Measurements from ENCODE around the gene RXRA.

RXRA gene

DNA sequence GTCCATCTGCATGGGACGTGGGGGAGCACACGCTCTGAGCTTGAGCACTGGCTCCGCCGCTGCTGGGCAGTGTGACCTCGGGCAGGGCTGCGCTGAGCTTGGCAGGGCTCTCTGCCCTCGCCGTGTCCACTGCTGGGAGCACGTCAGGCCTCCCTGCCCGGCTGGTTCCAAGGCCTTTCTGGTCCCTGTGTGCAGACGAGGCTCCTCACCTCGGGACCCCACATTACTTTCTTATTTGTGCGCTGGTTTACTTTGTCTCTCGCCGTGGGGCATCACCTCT is 43.9 kb downstream of the RXRA start:
- no peak for ATAC-seq (replicated peaks; ENCODE audit: extremely low read depth, poor library complexity, severe bottlenecking)
- H3K4me1 Mint-ChIP-seq, result peaks cover 18% of the 10 kb centered on the region
- no peaks in the 10 kb centered on the region for H3K27me3 Mint-ChIP-seq
- no peaks in the 10 kb centered on the region for H3K36me3 Mint-ChIP-seq (ENCODE audit: insufficient read depth)
- no peak overlapping the region for H3K4me3 Mint-ChIP-seq
- no peak for DNase-seq (ENCODE audit: low spot score in 2 of 2)
- no peaks in the 10 kb centered on the region for H3K9me3 Mint-ChIP-seq
- no peak overlapping the region for H3K27ac Mint-ChIP-seq (ENCODE audit: low read depth)

DNA sequence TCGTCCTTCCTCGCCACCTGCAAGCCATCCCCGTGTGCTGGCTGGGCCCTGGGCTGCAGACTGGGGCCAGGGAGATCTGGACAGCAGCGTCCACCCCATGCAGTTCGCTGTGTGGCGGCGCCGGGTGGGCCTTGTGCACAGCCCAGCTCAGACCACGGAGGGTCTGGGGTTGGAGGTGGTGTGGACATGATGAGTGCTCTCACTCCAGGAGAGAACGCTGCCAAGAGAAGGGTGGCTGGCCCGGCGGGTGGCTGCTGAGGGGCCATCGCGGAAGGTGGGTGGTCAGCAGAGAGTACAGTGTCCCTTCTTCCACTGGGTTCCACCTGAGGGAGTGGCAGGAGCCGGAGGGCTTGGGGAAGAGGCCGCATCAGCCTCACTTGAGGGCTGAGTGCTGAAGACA is 44.4 kb downstream of the RXRA start:
- ATAC-seq (replicated peaks; ENCODE audit: extremely low read depth, poor library complexity, severe bottlenecking) (no peak), DNase-seq (ENCODE audit: low spot score in 2 of 2) (no peak)
- no peaks in the 10 kb centered on the region for H3K27me3 Mint-ChIP-seq
- H3K36me3 Mint-ChIP-seq (ENCODE audit: insufficient read depth), result no peaks in the 10 kb centered on the region
- H3K27ac Mint-ChIP-seq (ENCODE audit: low read depth), result no peak overlapping the region
- H3K4me1 Mint-ChIP-seq, result peaks cover 21% of the 10 kb centered on the region
- H3K9me3 Mint-ChIP-seq, result no peaks in the 10 kb centered on the region
- no peak overlapping the region for H3K4me3 Mint-ChIP-seq

DNA sequence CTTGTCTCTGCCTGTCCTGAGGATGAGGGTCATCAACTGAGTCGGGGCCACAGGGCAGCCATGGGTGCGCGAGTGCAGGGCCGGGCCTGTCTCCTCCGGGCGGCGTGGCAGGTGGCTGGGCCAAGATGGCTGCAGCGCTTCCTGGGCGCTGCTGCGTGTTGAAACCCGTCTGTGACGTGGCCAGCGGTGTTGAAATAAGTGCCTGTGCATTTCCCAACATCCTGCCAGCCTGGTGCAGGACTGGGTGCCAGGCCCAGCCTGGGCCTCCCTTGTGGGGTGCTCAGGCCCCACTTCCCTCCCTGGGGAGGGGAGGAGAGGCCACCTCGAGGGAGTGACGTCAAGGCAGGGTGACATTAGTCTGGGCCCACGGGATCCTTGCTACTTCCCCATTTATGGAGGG is 45.5 kb downstream of the RXRA start:
- peaks cover 21% of the 10 kb centered on the region for H3K4me1 Mint-ChIP-seq

GRCh38 chr9:134372581-134373267 is 46.5 kb downstream of the RXRA start:
- no peak overlapping the region for H3K27ac Mint-ChIP-seq (ENCODE audit: low read depth)
- no peaks in the 10 kb centered on the region for H3K9me3 Mint-ChIP-seq
- no peak overlapping the region for H3K4me3 Mint-ChIP-seq
- H3K36me3 Mint-ChIP-seq (ENCODE audit: insufficient read depth), result no peaks in the 10 kb centered on the region
- H3K27me3 Mint-ChIP-seq, result no peaks in the 10 kb centered on the region
- no peak for DNase-seq (ENCODE audit: low spot score in 2 of 2)
- H3K4me1 Mint-ChIP-seq, result peaks cover 21% of the 10 kb centered on the region
- no peak for ATAC-seq (replicated peaks; ENCODE audit: extremely low read depth, poor library complexity, severe bottlenecking)

More for the DNA sequence above, 45.5 kb downstream of the RXRA start:
- H3K9me3 Mint-ChIP-seq, result no peaks in the 10 kb centered on the region
- H3K36me3 Mint-ChIP-seq (ENCODE audit: insufficient read depth), result no peaks in the 10 kb centered on the region
- no peak overlapping the region for H3K4me3 Mint-ChIP-seq
- ATAC-seq (replicated peaks; ENCODE audit: extremely low read depth, poor library complexity, severe bottlenecking) (peak; percentile 39), DNase-seq (ENCODE audit: low spot score in 2 of 2) (no peak)
- H3K27ac Mint-ChIP-seq (ENCODE audit: low read depth), result no peak overlapping the region
- H3K27me3 Mint-ChIP-seq, result no peaks in the 10 kb centered on the region

DNA sequence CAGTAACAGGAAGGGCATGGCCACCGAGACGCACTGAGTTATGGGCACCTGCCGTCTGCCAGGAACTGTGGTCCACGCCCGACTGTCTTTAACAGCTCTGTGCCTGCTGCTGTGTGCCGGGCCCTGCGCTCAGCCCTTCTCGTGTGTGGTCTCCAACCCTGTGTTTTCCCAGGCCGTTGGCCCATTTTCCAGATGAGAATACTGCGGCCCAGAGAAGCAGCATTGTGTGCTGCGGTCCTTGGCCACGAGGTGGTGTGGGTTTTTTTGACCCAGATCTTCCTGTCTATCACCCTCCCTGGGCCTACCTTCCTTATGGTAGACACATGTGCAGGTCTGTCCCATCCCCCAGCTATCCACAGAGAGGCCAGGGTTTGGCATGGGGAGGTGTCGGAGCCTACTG is 47.0 kb downstream of the RXRA start:
- no peak overlapping the region for H3K27ac Mint-ChIP-seq (ENCODE audit: low read depth)
- peaks cover 20% of the 10 kb centered on the region for H3K4me1 Mint-ChIP-seq
- peaks cover 1% of the 10 kb centered on the region for H3K36me3 Mint-ChIP-seq (ENCODE audit: insufficient read depth)
- H3K9me3 Mint-ChIP-seq, result no peaks in the 10 kb centered on the region
- no peak overlapping the region for H3K4me3 Mint-ChIP-seq
- no peaks in the 10 kb centered on the region for H3K27me3 Mint-ChIP-seq
- DNase-seq (ENCODE audit: low spot score in 2 of 2) (no peak), ATAC-seq (replicated peaks; ENCODE audit: extremely low read depth, poor library complexity, severe bottlenecking) (peak; percentile 39)

- no peaks in the 10 kb centered on the region for H3K27me3 Mint-ChIP-seq
- peaks cover 15% of the 10 kb centered on the region for H3K4me1 Mint-ChIP-seq
- peak overlapping the region; percentile 32 for H3K27ac Mint-ChIP-seq (ENCODE audit: low read depth)
- ATAC-seq (replicated peaks; ENCODE audit: extremely low read depth, poor library complexity, severe bottlenecking) (no peak), DNase-seq (ENCODE audit: low spot score in 2 of 2) (no peak)
- H3K36me3 Mint-ChIP-seq (ENCODE audit: insufficient read depth), result peaks cover 1% of the 10 kb centered on the region
- H3K4me3 Mint-ChIP-seq, result no peak overlapping the region
- no peaks in the 10 kb centered on the region for H3K9me3 Mint-ChIP-seq
Observed at GRCh38 chr9:134373953-134374300, 47.7 kb downstream of the RXRA start.

- Mint-ChIP-seq H3K36me3 (ENCODE audit: insufficient read depth) (peaks cover 1% of the 10 kb centered on the region), H3K27ac (ENCODE audit: low read depth) (peak overlapping the region; percentile 32), H3K4me3 (no peak overlapping the region), H3K4me1 (peaks cover 15% of the 10 kb centered on the region), H3K27me3 (no peaks in the 10 kb centered on the region), H3K9me3 (no peaks in the 10 kb centered on the region)
- DNase-seq (ENCODE audit: low spot score in 2 of 2), result no peak
- no peak for ATAC-seq (replicated peaks; ENCODE audit: extremely low read depth, poor library complexity, severe bottlenecking)
Observed at GRCh38 chr9:134374301-134375010, 48.2 kb downstream of the RXRA start.

- H3K9me3 Mint-ChIP-seq, result no peaks in the 10 kb centered on the region
- H3K4me3 Mint-ChIP-seq, result no peak overlapping the region
- ATAC-seq (replicated peaks; ENCODE audit: extremely low read depth, poor library complexity, severe bottlenecking) (no peak), DNase-seq (ENCODE audit: low spot score in 2 of 2) (no peak)
- H3K36me3 Mint-ChIP-seq (ENCODE audit: insufficient read depth), result peaks cover 1% of the 10 kb centered on the region
- peaks cover 15% of the 10 kb centered on the region for H3K4me1 Mint-ChIP-seq
- peak overlapping the region; percentile 32 for H3K27ac Mint-ChIP-seq (ENCODE audit: low read depth)
- no peaks in the 10 kb centered on the region for H3K27me3 Mint-ChIP-seq
Observed at GRCh38 chr9:134375011-134375390, 48.7 kb downstream of the RXRA start.

GRCh38 chr9:134375430-134376385 is 49.5 kb downstream of the RXRA start:
- H3K9me3 Mint-ChIP-seq, result no peaks in the 10 kb centered on the region
- ATAC-seq (replicated peaks; ENCODE audit: extremely low read depth, poor library complexity, severe bottlenecking) (no peak), DNase-seq (ENCODE audit: low spot score in 2 of 2) (no peak)
- H3K4me1 Mint-ChIP-seq, result peaks cover 15% of the 10 kb centered on the region
- H3K4me3 Mint-ChIP-seq, result no peak overlapping the region
- H3K27ac Mint-ChIP-seq (ENCODE audit: low read depth), result peak overlapping the region; percentile 32
- peaks cover 2% of the 10 kb centered on the region for H3K36me3 Mint-ChIP-seq (ENCODE audit: insufficient read depth)
- H3K27me3 Mint-ChIP-seq, result no peaks in the 10 kb centered on the region

DNA sequence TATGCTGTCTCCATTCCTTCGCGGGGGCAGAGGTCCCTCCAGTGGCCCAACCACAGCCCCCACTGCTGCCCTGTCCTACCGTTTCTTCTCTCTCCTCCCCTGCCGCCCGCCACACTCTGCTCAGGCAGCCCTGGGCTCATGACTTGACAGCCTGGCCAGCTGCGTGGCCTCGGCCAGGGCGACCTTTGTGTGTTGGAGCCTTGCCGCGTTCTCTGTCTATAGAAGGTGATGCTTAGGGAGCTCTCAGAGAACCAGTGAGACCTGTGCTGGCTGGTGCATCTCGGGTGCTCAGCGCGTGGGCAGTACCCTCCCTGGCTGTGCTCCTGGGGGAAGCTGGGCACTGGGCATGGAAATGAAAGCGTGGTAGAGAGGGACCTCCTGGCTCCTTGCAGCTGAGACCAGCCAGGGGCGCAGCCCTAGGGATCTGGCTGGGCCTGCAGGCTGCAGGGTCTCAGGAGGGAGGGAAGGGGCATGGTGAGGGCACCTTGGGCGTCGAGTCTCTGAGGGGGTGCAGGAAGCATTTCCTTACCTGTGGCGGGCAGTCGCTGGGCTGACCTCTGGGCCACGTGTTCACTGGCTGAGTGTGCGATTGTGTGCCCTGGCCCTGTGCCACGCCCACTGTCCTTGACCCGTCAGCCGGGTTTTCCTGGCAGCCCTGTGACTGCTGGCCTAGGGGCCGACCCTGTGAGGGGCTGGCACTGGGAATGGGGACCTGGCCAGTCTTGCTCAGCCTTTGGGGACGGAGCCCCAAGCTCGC is 50.3 kb downstream of the RXRA start:
- DNase-seq (ENCODE audit: low spot score in 2 of 2), result no peak
- peak overlapping the region; percentile 1 for H3K27ac Mint-ChIP-seq (ENCODE audit: low read depth)
- ATAC-seq (replicated peaks; ENCODE audit: extremely low read depth, poor library complexity, severe bottlenecking), result no peak
- H3K9me3 Mint-ChIP-seq, result no peaks in the 10 kb centered on the region
- H3K4me1 Mint-ChIP-seq, result peaks cover 23% of the 10 kb centered on the region
- no peak overlapping the region for H3K4me3 Mint-ChIP-seq
- H3K27me3 Mint-ChIP-seq, result no peaks in the 10 kb centered on the region
- H3K36me3 Mint-ChIP-seq (ENCODE audit: insufficient read depth), result peaks cover 4% of the 10 kb centered on the region

DNA sequence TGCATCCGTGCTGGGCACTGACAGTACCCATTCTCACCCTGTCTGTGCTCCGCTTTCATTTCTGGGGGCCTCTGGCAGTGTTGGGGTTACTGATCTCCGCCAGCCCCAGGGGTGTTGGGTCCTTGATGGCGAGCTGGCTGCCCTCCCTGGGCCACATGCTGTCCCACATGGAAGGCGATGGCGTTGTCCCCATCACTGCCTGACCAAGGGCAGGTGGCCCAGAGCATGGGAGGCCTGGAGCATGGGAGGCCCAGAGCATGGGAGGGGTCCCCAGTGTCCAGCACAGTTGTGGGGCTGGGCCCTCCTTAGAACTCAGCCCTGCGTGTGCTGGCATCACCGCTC is 50.9 kb downstream of the RXRA start:
- no peak overlapping the region for H3K27ac Mint-ChIP-seq (ENCODE audit: low read depth)
- H3K9me3 Mint-ChIP-seq, result no peaks in the 10 kb centered on the region
- no peak overlapping the region for H3K4me3 Mint-ChIP-seq
- H3K36me3 Mint-ChIP-seq (ENCODE audit: insufficient read depth), result peaks cover 9% of the 10 kb centered on the region
- no peaks in the 10 kb centered on the region for H3K27me3 Mint-ChIP-seq
- ATAC-seq (replicated peaks; ENCODE audit: extremely low read depth, poor library complexity, severe bottlenecking) (no peak), DNase-seq (ENCODE audit: low spot score in 2 of 2) (no peak)
- peaks cover 28% of the 10 kb centered on the region for H3K4me1 Mint-ChIP-seq

- Mint-ChIP-seq H3K4me1 (peaks cover 29% of the 10 kb centered on the region), H3K4me3 (no peak overlapping the region), H3K27ac (ENCODE audit: low read depth) (no peak overlapping the region), H3K36me3 (ENCODE audit: insufficient read depth) (peaks cover 14% of the 10 kb centered on the region), H3K9me3 (no peaks in the 10 kb centered on the region), H3K27me3 (no peaks in the 10 kb centered on the region)
- no peak for DNase-seq (ENCODE audit: low spot score in 2 of 2)
- no peak for ATAC-seq (replicated peaks; ENCODE audit: extremely low read depth, poor library complexity, severe bottlenecking)
Observed at GRCh38 chr9:134377976-134378375, 51.7 kb downstream of the RXRA start.
